ENCODE results near the gene LRRC32.

The LRRC32 gene, protein sequence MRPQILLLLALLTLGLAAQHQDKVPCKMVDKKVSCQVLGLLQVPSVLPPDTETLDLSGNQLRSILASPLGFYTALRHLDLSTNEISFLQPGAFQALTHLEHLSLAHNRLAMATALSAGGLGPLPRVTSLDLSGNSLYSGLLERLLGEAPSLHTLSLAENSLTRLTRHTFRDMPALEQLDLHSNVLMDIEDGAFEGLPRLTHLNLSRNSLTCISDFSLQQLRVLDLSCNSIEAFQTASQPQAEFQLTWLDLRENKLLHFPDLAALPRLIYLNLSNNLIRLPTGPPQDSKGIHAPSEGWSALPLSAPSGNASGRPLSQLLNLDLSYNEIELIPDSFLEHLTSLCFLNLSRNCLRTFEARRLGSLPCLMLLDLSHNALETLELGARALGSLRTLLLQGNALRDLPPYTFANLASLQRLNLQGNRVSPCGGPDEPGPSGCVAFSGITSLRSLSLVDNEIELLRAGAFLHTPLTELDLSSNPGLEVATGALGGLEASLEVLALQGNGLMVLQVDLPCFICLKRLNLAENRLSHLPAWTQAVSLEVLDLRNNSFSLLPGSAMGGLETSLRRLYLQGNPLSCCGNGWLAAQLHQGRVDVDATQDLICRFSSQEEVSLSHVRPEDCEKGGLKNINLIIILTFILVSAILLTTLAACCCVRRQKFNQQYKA

DNA sequence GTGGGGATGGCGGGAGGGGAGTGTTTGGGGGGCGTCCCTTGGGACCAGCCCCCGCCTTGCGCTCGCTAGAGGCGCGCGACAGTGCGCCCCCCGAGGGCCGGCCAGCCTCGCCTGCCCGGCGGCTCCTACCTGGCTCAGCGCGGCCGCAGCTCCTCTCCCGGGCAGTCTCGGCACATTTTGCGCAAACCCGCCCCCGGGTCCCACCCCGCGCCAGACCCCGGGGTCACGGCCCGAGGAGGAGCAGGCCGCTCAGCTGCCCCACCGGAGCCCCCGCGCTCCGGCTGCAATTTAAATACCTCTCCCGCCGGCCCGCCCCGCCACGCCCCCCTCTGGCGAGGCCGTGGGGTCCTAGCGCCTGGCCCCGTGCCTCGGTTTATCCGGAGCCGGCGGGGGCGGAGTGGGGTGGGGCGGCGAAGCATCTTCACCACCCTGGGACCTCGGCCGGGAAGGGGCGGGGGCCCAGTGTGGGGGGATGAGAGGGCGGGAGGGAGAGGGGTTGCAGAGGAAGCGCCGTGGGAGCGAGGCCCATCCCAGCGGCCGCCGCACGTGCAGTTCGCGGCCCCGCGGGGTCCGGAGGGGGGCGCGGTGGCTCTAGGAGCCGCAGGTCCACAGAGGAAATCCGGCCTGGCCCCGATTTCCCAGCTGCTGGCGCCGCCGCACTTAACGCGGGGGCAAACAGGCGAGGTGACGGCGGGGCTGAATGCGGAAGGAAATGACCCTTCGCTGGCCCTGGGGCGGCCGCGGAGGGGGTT, at the start of gene LRRC32:
Gene LRRC32 (minus strand): TSS at position 263 of the 752 bp plus-strand sequence. CDS start 4,793 bp downstream, outside the sequence.
- no peak for DNase-seq (ENCODE audit: low read depth in 2 of 2)

DNA sequence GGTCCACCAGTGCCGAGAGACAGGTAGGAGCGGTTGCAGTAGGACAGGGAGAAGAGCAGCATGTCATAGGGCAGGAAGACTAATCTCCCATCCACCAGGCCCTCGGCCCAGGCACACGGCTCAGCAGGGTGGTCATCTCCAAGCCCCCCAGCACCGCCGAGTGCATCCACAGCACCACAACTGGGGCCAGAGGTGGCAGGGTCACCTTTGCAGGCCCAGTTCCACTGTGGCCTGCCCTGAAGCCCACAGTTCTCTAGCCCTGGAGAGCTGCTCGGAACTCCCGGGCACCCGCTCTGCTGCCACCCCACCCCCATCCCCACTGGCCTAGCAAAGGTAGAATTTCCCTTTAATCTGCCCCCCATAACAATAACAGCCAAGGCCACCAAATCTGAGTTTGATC, 49.1 kb upstream of the LRRC32 start:
- DNase-seq (ENCODE audit: low read depth in 2 of 2): no peak

DNA sequence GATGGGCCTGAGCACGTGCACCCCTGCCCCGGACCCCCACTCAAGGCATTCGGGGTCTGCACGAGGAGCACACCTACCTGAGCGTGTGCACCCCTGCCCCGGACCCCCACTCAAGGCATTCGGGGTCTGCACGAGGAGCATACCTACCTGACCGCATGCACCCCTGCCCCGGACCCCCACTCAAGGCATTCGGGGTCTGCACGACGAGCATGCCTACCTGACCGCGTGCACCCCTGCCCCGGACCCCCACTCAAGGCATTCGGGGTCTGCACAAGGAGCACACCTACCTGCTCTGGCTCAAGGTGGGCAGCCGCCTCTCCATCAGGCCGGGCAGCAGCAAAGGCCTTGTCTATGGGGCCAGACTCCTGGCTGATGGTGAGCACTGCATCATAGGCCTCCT, 48.7 kb upstream of the LRRC32 start:
- no peak for DNase-seq (ENCODE audit: low read depth in 2 of 2)

DNA sequence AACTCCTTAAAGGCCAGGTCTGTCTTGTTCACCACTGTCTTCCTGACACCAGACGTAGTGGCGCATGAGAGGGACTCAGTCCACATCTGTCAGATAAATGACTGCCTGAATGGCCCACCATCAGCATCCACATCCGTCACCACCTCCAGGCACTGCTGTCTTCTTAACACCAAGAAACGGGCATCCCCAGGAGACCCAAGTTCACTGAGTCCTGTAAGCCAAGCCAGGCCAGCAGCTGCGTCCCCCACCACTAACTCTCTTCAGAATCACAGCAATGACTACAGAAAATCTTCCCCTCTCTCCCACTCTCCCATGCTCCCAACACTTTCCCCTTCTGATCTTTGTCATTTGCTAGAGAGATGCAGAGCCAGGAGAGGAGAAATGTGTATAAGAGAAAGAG, 47.3 kb upstream of the LRRC32 start:
- DNase-seq (ENCODE audit: low read depth in 2 of 2): no peak

DNA sequence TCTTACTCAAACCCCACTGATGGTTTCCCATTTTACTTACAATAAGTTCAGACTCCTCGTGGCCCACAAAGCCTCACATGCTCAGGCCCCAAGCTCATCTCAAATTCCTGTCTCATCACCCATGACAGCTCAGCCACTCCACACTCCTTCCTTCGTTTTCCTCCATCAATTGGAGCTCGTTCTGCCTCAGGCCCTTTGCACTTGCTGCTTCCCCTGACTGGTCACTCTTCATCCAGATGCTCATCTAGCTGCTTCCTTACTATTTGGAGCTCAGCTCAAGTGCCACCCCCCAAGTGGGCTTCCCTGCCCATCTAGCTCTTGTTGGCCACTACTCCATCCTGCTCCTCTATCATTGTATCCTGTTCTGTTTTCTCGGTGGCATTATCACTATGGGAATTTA, 46.8 kb upstream of the LRRC32 start:
- DNase-seq (ENCODE audit: low read depth in 2 of 2): no peak

DNA sequence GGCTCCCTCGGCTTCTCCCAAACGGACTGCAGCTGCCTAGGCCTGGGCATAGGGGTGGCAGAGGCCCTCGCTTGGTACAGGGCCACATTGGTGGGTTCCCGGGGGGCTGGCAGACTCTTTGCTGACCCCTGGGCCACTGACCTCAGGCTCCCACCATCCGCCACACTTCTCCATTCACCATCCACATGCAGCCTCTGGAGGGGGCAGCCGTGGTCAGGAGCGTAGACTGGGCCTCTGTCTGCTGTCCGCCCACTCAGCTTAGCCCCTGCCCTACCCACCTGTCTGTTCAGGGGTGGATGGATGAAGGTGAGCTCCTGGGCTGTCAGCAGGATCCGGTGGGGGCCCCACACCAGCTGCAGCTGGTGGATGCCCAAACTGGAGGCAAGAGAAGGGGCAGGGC, 45.7 kb upstream of the LRRC32 start:
- no peak for DNase-seq (ENCODE audit: low read depth in 2 of 2)

DNA sequence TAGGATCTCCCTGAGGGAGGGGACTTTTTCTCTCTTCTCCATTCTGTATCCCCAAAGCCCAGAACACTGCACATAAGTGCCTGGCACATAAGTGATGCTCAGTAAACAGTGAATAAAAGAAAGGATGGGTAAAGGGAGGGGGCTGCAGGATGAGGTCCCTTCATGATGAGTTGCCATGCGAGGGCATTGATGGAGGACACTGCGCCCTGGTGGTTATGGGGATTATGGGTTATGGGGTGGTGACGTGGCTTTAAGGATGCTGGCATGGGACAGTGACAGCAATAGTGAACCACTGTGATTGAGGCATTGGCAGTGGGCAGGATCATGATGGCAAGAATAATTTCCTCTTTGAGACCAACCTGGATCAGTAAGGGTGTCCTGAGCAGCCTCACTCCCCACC, 43.9 kb upstream of the LRRC32 start:
- DNase-seq (ENCODE audit: low read depth in 2 of 2): no peak

DNA sequence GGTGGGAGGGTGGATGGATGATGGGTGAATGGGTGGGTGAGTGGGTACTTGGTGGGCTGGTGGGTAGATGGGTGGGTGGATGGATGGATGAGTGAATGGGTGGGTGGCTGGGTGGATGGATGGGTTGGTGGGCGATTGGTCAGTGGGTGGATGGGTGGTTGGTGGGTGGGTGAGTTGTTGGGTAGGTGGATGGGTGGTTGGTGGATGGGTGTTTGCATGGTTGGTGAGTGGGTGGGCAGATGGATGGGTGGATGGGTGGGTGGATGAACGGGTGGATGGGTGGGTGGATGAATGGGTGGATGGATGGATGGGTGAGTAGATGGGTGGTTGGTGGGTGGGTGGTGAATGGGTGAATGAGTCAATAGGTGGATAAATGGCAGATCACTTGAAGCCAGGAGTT, 43.0 kb upstream of the LRRC32 start:
- DNase-seq (ENCODE audit: low read depth in 2 of 2): no peak

DNA sequence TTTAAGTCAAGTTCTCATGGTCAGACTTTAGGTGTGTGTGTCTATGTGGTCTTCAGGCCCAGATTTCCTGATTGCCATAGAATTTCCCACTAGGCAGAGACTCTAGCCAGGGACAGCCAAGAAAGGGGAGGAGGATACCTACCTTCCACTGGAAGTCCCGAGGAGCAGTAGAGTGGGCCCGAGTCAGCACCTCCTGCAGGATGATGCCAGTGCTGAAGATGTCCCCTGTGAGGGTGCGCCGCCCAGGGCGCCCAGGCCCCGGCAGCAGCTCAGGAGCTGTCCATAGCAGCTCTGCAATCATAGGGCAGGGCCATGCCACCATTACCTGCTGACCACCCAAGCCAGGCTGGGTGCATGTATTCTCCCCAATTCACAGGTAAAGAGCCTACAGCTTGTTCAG, 41.6 kb upstream of the LRRC32 start:
- no peak for DNase-seq (ENCODE audit: low read depth in 2 of 2)

DNA sequence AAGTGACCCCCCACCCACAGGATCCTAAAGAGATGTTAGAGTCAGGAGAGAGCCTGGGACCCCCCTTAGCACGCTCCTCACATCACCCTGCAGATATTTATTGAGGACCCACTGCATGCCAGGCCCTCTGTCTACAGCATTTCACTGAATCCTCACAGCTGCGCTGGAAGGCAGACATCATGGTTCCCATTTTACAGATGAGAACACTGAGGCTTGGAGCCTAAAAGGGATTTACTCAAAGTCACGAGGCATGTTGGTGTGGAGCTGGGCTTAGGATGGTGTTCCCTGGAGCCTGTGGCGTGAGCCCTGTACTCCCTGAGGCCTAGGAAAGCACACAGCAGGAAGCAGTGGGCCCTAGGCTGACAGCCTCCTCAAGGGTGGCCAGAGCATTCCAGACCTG, 39.2 kb upstream of the LRRC32 start:
- DNase-seq (ENCODE audit: low read depth in 2 of 2): no peak

DNA sequence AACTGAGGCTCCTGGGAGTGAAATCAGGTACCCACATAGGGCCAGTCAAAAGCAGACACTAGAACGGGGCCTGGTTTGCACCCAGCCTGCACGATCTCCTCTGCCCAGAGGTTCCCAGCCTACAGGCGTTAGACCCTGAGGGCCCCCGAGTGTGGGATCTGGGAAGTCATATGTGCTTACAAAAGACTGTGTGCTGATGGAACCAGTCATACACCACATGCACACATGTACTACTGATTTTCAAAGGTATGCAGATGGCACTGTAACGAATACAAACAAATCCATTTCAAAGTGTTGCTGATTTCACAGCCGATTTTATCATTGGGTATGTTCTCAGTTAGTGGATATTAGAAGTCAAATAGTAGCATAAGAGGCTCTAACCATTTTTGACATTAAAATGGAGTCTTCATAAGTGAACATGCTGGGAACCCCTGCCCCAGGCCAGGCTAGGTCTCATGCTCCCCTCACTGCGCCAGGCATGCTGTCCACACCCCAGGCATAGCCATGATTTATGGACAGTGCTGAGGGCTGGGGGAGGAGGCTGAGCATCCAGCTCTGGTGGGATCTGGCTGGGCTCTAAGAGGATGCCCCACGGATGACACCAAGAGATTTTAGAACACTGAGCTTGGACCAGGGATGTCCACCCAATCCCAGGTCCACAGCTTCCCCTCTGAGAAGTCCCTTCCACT, 38.6 kb upstream of the LRRC32 start:
- DNase-seq (ENCODE audit: low read depth in 2 of 2): no peak

DNA sequence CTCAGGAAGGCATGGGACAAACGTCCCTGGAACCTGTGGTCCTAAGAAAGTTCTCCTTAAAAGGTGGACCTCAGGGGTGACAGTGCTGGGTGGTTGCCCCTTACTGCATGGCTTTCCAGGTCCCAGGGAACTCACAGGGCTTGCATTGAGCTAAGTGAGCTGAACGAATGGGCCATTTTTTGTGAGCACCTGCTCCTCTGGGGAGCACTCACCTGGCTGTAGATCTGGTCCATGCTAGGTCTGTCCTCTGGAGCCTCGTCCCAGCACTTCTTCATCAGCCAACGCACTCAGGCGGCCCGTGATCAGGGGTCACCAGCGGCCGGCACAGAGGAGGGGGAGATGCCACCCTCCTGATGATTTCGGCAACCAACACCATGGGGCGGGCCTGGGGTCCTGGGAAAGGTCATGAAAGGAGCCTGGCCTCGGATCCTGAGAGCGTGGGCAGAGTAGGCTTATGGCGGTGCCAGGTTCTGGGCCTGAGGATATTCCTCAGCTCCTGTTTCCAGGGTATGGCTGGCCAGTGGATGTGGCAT, 36.8 kb upstream of the LRRC32 start:
- DNase-seq (ENCODE audit: low read depth in 2 of 2): no peak

DNA sequence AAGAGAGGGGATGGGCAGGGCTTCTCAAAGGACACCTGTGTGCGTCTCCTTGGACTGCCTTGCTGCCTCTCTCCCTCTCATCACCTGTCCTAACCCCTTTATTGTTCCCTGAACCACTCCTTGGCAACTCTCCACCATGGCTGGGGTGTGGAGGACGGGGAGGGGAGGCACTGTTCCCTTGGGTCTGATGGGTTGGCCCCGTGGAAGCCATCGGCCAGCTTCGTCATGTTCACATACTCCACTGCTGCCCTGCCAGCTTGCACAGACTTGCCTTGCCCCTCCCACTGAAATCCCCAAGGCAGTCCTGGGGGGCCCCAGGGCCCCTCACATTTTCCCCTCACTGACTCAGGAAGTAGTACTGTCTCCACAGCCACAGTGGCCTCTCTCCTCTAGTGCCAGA, 36.1 kb upstream of the LRRC32 start:
- no peak for DNase-seq (ENCODE audit: low read depth in 2 of 2)

DNA sequence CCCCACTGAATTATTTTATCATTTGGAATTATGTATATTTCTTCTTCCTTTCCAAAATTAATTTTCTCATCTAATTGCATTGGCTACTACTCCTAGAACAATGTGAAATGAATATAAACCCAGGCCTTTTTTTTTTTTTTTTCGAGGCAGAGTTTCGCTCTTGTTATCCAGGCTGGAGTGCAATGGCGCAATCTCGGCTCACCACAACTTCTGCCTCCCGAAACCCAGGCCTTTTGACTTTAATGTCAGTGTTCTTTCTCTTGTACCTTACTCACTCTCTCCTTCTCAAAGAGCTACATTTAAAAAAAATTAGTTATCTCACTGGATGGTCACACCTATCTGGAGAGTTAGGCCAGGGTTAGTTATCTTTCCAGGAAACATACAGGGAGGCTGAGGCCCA, 35.3 kb upstream of the LRRC32 start:
- DNase-seq (ENCODE audit: low read depth in 2 of 2): no peak

DNA sequence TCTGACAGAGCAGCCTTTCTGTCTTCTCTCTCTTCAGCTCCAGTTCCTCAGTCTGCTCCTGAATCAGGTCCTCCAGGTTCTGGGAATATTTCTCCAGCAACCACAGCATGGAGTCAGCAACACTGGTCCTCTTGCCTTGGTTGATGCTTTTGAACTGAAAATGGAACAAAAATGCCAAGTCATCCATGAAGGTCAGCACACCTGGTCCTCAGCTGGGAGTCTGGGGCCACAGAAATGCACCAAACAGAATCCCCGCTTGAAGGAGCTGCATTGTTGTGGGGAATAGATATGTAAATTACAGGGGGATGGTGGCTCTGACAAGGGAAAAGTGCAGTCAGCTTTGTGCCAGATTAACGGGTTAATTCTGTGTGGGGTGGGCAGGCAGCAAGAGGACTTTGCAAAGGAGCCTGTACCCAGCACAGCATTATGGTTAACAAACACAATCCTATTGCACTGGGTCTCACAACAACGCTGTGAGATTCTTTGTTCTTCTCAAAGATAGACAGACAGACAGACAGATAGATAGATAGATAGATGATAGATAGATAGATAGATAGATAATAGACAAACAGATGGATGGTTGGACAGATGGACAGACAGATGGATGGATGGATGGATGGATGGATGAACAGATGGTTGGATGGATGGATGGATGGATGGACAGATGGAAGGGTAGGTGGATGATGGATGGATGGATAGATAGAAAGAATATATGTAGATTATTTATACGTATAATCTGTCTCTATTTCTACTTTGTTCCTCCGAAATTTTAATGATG, 33.8 kb upstream of the LRRC32 start:
- DNase-seq (ENCODE audit: low read depth in 2 of 2): no peak

DNA sequence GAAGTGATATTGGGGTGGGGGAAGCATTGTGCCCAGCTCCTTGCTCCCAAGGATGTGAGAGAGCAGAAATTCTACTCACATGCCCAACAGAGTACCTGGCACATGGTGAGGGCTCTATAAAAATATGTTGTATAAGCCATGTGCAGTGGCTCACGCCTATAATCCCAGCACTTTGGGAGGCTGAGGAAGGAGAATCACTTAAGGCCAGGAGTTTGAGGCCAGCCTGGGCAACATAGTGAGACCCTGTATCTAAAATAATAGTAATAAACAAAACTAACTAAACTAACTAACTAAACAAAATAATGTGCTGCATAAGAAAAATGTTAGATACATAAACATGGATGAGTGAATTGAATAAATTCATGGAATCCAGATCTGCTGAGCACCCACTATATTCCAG, 33.2 kb upstream of the LRRC32 start:
- no peak for DNase-seq (ENCODE audit: low read depth in 2 of 2)

DNA sequence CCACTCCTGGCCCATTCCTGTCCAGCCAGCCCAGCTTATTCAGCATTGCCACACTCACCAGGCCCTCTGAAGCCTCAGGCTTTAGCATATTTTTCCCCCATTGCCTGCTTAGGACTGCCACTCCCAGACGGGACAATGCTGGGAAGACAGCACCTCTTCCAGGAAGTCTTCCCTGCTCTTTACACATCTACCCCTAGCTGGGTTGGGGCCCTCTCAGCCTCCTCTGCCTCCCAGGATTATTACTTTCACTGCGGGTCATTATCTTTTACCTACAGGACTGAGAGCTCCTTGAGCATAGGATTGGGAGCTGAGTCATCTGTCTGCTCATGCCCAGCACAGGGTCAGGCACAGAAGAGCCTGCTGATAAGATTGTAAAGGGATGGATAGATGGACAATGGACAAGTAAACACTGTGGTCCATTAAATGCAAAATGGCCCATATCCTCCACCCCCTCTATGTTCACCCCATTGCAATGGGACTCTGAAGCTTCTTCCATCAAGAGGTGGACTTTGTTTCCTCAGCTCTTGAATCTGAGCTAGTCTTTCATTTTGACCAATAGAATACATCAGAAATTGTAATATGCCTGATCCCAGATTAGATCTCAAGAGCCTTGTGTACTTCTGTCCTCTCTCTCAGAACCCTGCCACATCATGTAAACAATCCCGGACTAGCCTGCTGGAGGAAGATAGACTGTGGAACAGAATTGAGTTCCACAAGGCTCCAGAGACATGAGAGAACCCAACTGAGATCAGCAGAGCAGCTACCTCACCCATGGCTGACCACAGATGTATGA, 32.0 kb upstream of the LRRC32 start:
- no peak for DNase-seq (ENCODE audit: low read depth in 2 of 2)

DNA sequence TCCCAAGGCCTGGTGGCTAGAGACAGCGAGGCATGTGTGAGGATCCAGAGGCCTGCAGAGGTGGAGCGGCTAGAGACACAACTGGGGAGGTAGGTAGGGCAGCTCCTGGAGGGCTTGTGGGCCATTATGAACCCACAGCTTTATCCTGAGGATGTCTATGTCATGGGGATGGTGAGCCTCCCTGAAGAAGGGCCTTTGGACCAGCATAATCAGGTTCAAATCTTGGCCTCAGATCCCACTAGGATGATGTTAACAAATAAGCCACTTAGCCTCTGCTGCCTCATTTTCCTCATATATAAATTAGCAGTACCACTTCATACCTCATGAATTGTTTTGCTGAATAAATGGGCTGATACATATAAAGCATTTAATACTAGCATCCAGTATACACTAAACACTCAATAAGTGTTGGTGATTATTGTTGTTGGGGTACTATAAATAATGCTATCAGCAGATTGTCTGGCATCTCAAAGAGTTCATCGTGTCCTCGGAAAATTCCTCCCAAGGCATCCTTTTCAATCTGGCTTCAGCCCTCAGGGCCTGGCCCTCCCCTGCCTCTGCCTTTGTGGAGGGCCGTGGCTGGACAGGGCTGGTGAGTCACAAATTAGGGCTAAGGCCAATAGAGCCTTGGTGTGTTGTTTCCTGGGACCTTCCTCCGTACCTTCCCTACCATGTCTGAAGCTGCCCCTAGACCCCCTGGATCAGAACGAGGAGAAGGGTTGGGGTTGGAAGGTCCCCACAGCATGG, 30.9 kb upstream of the LRRC32 start:
- no peak for DNase-seq (ENCODE audit: low read depth in 2 of 2)

All from stimulated activated CD8-positive, alpha-beta memory T cell treated with anti-CD3 and anti-CD28 coated beads, Interleukin-7, amount 100 ng/mL, for 1 hour (primary cell).